GM11168 (cell line): ENCODE data around the gene TMBIM6.

Experiments
- in situ Hi-C: fragments of 300-500 bp; cut with MboI; formaldehyde crosslinking; loops from one replicate; pipeline ENCODE4 v1.12.0; 2022; ENCODE audit warnings: low sequenced_read_pairs; ENCODE audit not compliant: unreplicated experiment

Gene TMBIM6

DNA sequence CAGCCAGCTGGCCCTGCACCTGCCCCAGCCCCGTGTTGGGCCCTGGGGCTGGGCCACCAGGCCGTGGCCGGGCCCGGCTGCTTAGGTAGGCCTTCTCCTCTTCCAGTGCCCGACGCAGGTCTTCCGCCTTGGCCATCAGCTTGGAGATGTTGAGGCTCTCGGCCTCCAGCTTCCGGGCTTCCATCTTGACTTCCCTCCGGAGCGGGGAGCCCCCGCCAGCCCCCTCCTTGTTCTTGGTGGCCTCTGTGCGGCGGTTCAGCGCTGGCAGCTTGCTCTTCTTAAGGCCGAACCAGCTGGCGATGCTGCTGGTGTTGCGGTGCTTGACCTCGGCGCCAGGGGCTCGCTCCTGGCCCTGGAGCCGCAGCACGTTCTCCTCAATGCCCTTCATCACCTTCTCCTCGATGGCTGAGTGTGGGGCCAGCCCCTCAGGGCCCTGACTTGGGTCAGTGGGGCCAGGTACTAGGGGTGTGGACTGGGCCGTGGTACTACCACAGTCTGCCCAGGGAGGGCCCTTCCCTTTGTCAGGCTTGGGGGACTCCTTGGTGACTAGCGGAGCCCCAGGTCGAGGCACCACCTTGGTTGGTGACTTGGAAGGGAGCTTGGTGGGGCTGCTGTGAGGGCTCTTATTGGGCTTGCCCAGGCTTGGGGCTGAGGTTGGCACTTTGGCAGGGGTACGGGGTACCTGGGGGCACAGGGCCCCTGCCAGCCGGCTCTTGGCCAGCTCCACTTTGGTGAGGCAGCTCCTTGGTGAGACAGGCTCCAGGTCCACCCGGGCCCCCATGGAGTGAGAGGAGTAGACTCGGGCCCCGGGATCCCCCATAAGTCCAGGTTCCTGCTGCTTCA, 53.7 kb downstream of the TMBIM6 start:
- in situ Hi-C loops = no loop called here

- in situ Hi-C loops = no loop called here
These were observed 54.3 kb downstream of the TMBIM6 start for GRCh38 chr12:49795654-49796105.

GRCh38 chr12:49796155-49796554, 54.8 kb downstream of the TMBIM6 start:
- in situ Hi-C loops = no loop called here

DNA sequence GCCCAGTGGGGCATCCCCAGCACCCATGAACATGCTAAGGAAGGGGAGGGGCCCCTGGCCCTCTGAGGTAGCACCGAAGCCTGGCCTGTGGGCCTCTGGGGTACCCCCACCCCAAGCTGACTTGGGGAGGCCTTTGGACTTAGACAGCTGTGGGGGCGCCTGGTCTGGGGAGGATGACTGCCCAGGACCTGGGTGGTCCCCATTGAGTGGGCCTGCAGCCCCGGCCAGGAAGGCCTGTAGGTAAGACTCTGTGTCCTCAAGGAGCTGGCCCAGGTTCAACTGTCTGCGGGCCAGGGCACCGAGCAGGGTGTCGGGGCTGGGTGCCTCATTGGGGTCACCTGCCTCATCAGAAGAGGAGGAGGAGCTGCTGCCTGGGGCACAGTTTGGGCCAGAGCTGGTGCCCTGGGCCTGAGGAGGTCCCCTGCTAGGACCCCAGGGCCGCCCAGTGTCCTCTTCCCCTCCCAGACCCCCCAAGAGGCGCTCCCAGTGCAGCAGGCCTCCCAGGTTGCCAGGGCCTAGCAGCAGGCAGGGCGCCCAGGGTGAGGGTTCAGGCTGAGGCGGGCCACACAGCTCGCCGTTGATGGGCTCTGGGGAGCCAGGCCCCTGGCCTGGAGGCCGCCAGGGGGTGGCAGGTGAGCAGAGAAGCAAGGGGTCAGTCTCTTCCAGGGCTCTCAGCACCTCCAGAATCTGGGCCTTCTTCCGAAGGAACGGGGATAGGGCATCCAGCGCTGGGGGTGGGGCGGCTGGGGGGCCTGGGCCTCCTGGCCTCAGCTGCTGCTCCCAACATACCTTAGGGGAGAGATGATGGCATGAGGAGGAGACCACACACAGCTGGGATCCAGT, 55.5 kb downstream of the TMBIM6 start:
- in situ Hi-C loops = no loop called here

DNA sequence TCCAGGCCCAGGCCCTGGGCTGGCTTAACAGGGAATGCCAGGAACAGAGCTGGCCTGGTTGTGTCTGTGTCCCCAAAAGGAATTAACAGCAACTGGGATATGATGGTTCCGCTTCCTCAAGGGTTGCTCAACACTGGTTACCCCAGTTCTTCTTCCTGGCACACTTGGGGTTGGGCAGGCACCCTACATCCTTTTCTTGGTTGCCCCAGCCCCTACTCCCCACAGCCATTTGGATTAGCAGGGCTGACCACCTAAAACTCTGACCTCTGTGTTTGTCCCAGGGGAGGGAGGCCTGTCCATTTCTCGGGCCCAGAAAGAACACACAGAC, 56.1 kb downstream of the TMBIM6 start:
- in situ Hi-C loops = no loop called here

- in situ Hi-C loops = no loop called here
These were observed 56.9 kb downstream of the TMBIM6 start for GRCh38 chr12:49798248-49798647.

DNA sequence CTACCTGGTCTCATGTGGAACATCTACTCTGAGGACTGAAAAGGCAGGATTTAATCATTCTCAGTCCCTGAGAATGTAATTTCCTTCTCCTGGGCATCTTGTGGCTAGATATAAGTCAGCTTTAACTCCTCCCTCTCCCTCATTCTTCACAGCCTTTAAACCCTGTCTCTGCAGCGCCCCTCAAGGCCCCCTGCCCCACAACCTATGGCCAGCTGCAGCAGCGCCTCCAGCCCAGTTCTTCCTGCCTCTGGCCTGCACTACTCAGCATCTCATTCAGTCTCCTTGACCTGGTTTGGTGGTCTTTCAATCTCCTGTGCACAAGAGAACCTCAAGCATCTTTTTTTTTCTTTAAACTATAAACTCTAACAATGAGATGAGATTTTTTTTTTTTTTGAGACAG, 57.6 kb downstream of the TMBIM6 start:
- in situ Hi-C loops = no loop called here

GRCh38 chr12:49800421-49801140, 59.2 kb downstream of the TMBIM6 start:
- in situ Hi-C loops = no loop called here

GRCh38 chr12:49801141-49802063, 60.0 kb downstream of the TMBIM6 start:
- in situ Hi-C loops = no loop called here

- in situ Hi-C loops = no loop called here
These were observed 62.5 kb downstream of the TMBIM6 start for GRCh38 chr12:49803693-49804450.

DNA sequence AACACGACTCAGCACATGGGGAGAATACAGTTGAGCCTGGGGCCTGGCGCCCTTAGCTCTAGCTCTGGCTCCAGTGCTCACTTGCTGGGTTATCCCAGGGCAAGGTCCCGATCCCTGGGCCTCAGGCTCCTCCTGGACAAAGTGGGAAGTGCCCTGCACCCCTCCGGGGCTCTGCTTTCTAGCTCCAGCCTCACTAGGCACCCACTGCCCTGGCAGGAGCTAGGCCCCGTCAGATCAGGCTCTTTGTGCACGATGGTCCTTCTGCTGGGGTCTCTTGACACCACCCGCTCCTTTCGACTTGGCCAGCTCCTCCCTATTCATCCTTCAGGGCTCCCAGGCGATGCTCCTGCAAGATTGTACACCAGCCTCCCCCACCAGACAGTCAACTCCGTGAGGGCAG, 63.5 kb downstream of the TMBIM6 start:
- in situ Hi-C loops = no loop called here

GRCh38 chr12:49805409-49805808, 64.1 kb downstream of the TMBIM6 start:
- in situ Hi-C loops = no loop called here

DNA sequence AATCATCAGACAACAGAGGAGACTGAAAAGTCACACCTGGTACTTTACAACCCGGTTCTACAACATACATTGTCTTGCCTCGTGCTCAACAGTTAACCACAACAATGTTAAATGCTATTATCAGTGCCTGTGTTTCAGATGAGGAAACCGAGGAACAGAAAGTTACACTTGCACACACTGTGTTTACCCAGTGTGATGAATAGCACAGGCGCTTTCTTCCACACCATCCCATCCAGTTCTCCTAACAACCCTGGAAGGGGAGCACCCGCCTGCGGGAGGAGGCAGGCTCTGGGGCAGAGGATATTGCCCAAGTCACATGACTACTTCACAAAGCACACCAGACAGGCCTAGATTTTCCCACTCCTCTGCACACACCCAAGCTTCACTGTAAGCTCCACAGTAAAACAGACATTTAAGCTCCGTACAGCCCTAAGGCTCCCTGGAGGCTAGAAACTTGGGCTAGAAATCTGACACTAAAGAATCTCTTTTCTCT, 65.0 kb downstream of the TMBIM6 start:
- in situ Hi-C loops = no loop called here

GRCh38 chr12:49806877-49807276, 65.5 kb downstream of the TMBIM6 start:
- in situ Hi-C loops = no loop called here

GRCh38 chr12:49807991-49808580, 66.7 kb downstream of the TMBIM6 start:
- in situ Hi-C loops = no loop called here

GRCh38 chr12:49808686-49809380, 67.5 kb downstream of the TMBIM6 start:
- in situ Hi-C loops = no loop called here

GRCh38 chr12:49809381-49809905, 68.1 kb downstream of the TMBIM6 start:
- in situ Hi-C loops = no loop called here

DNA sequence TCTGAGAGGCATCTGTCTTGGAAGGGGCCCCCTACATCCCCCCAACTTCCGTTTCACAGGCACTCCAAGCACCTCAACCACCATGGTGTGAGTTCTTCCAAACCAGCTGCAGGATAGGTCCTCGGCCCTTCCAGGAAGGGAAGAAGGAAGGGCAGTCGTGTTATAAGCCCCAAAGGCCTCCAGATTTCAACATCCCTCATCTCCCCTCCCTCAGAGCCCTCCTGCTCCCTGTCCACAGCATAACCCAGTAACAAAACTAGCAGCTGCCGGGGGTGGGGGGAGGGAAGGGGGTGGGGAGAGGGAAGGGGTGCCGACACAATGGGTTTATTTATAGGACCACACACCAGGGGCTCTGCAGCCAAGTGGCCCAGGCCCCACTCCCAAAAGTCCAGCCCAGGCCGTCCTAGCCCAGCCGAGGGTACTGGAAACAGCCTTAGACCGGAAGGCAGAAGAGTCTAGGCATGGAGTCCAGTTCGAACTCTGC, 68.6 kb downstream of the TMBIM6 start:
- in situ Hi-C loops = no loop called here
